Dermis microvascular lymphatic vessel endothelial cell (primary cell): ENCODE data around the gene TNRC6C. TPM values are rescaled to one million over a fixed set of nuclear protein-coding genes. Genes with fewer than 3 reads are reported as not detected.
"Not testable (repeated sequence)": the region's sequence is repeated elsewhere in the genome, so short reads cannot be mapped to it uniquely, and the experiment has no call there.

Experiments used
- DNase-seq, 2 donors: peaks; one replicate each; pipeline versions ENCODE4 v3.0.0 to v3.0.0-alpha.2; 2010; ENCODE audit warnings: low read depth in 2 of 2
- total RNA-seq: library from RNA; depleted of rRNA; stranded (reverse); fragments of >200 nt; gene quantifications from 2 replicates; pipeline ENCODE4 v1.2.1, GENCODE V29; 2014

TNRC6C gene
- total RNA-seq, 1 donor from 2014 or later = 5.5 TPM

DNA sequence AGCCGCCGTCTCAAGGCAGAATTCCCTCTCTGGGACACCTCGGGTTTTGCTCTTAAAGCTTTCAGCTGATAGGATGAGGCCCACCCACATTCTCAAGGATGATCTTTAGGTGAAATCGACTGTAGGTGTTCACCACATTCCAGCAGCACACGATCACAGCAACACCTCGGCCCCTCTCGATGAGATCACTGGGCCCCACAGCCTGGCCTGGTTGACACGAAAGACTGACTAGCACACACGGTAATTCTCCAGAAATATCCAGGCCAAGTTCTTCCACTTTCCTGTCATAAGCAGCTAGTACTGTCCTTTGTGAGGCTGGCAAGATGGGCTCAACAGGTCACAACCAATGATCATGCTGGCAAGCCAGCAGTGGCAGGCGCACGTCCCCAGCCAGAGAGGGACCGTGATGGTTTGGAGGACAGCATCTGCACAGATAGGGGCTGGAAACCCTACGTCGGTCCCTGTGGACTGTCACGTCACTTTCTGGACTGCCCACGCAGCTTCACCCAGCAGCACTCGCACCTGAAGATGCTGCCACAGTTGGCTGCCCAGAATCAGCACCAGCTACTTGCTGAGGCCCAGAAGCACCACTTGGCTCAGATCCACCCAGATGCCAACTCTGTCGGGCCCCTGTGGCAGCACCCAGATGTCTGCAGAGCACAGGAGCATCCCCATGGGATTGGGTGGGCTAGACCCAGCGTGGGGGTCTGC, 152.7 kb downstream of the TNRC6C start:
- DNase-seq = no peak

DNA sequence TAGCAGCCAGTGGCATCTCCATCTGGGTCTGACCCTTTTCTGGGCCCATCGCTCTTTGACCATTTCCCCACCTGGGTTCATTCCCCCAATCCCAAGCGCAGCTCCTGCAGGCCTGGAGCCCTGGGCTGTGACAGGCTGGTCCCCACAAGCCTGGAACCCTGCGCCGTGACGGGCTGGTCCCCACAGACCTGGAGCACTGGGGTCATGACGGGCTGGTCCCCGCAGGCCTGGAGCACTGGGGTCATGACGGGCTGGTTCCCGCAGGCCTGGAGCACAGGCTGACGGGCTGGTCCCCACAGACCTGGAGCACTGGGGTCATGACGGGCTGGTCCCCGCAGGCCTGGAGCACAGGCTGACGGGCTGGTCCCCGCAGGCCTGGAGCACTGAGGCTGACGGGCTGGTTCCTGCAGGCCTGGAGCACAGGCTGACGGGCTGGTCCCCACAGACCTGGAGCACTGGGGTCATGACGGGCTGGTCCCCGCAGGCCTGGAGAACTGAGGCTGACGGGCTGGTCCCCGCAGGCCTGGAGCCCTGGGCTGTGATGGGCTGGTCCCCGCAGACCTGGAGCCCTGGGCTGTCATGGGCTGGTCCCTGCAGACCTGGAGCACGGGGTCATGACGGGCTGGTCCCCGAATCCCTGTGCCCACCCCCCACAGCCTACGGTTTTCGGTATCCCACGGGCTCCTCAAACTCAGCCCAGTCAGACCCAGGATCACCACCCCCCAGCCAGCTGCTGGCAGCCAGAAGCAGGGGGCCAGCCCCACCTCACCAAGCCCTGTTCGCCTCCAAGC, 153.4 kb downstream of the TNRC6C start:
- DNase-seq = no peak

DNA sequence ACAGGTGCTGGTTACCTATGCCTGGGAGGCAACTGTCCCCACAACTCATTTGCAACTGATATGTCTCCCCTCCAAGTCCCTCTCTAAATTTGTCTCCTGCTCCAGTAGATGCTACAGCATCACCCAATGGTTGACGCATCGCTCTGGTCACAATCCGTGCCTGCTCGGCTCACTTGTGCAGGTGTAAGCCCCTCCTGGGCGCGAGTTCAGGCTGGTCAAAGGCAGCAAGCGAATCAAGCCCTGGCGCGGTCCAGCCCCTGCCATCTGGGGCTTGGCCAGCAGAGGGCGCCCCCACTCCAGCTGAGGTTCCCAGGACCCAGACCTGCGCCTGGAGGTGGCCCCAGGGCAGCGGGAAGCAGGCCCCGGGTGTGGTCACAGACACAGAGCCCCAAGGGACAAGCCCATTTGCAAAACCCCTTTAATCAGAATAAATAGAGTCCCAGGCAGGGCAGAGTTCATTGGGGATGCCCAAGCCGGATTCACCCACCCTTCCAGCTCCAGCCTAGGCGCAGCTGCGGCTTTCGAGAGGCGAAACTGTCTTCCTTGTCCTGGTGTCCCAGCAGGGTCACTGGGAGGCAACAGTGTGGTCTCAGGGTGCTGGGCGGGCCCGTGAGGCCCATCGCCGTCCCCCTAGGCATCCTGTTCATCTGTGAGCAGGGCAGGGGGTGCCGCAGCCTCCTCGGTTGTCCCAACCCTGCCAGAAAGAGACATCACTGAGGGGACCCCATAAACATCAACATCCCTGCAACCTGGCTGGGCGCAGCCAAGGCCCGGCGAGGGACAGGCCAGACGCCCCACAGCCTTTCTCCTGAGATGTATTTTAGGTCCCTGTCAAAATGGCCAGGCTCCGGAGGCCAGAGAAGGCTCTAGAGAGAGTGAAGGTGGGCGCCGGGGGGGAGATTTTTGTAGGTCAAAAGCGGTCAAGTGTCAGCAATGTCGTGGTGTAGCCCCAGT, 154.3 kb downstream of the TNRC6C start:
- DNase-seq = peak in 1 of 2 donors; percentile 52

GRCh38 chr17:78113804-78114785, 155.6 kb downstream of the TNRC6C start:
- DNase-seq = no peak

DNA sequence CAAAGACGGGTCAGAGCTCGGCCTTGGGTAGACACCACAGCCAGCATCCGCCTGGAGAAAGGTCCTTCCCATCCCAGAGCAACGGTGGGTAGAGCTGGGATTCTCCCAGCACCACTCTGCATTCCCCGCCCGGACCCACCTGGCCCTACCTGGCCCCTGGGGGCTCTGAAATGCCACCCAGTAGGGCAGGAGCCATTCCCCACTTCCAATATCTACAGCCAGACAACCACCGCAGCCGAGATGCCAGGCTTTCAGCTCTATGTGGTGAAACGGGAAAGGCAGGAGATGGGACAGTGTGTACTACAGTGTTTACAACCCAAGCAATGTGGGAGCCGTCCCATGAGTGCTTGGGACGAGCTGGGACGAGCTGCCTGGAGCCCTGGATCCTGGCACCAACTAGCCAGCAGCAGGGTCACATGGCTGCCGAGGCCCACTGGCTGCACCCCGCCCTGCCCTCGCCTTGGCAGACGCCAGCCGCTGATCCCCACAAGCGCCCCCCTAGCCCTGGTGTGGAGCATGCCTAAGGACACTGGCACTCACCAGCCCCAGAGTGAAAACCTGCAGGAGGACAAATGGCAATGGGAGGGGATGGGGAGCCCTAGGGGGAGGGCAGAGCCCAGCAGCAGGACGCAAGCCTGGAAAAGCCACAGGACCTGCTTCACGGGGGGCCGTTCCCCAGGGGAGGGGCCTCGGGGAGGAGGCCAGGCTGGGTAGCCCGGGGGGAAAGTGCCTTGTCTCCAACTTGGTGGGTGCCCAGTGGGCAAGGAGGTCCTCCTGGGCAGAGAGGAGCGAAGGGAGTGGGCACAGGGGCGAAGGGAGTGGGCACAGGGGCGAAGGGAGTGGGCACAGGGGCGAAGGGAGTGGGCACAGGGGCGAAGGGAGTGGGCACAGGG, 156.6 kb downstream of the TNRC6C start:
- DNase-seq = no peak

- DNase-seq = not testable (repeated sequence)
Measured at GRCh38 chr17:78115803-78116202, 157.3 kb downstream of the TNRC6C start.

DNA sequence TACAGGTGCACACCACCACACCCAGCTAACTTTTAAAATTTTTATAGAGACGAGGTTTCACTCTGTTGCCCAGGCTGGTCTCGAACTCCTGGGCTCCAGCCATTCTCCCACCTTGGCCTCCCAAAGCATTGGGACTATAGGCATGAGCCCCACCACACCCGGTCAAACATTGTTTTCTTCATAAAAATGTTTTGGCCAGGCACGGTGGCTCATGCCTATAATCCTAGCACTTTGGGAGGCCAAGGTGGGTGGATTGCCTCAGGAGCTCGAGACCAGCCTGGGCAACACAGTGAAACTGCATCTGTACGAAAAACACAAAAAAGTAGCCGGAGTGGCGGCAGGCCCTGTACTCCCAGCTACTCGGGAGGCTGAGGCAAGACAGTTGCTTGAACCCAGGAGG, 157.9 kb downstream of the TNRC6C start:
- no peak for DNase-seq

DNA sequence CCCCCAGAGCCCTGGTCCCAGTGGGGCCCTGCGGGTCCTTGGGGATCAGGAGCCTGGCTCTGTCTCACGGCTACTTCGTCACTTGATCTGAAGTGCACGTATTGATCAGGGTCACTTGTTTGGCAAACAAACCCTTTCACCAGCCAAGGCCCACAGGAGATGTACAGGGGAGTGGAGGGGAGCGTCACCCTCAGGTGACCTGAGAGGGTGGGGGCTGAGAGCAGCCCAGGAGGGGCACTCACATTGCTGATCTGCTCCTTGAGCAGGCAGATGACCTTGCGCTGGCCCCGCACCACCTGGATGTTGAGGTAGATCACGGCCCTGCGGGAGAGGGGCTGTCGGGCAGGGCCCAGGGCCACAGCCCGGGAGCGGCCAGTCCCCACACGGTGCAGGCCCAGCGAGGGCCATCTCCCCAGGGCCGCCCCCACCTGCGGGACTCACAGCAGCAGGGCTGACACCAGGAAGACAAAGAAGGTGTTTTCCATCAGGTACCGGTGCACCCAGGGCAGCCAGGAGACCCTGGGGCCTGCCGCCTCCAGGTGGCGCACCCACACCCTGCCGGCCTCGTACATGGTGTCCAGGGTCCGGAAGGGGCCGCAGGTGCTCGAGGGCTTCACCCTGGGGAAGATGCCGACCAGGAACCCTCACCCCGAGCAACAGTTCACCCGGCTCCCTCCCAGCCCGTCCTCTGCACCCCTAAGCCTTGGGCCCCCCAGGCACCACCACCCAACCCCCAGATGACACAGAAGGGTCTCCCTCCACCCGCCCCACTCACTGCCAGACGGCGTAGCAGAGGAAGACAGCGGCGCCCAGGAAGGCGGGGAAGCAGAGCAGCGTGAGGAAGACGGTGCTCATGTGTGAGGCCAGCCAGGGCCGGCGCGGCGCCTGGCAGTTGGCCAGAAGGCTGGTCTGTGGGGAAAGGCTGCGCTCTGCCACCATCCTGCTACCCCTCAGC, 158.8 kb downstream of the TNRC6C start:
- DNase-seq = no peak

GRCh38 chr17:78118801-78119241, 160.3 kb downstream of the TNRC6C start:
- DNase-seq = no peak

GRCh38 chr17:78120537-78120936, 162.0 kb downstream of the TNRC6C start:
- no peak for DNase-seq

DNA sequence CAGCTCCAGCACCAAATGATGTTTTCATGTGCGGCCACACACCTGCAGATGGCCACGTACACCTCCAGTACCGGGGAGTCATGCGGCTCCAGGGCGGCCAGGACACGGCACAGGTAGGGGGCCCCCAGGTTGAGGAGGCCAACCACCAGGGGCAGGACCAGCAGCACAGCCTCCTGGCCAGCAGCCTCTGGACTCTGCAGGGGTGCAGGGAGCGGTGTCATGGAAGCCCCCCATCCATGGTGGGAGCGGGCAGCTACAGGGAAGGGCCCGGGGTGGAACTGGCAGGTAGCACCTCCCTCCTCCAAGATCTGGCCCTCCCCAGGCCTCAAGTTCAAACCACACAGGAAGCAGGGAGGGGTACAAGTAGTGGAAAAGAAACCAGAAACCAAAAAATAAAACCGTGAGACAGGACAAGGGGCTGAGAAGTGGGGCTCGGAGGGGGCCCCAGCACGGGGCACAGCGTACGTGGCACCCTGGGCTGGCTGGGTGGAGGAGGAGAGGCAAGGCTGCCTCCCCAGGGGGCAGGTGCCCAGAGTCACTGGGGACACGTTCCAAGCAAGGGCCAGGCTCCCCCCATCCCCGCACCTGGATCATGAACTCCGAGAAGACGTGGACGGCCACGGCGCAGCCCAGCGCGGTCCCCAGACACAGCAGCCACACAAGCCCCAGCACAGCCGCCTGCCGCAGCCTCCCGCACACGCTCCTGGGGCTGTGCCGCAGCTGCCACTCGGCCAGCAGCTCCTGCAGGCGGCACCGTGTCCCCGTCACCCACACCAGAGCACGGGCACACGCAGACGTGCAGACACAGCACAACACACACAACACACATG, 162.7 kb downstream of the TNRC6C start:
- DNase-seq = no peak

- DNase-seq = no peak
Measured at GRCh38 chr17:78121801-78122215, 163.3 kb downstream of the TNRC6C start.

DNA sequence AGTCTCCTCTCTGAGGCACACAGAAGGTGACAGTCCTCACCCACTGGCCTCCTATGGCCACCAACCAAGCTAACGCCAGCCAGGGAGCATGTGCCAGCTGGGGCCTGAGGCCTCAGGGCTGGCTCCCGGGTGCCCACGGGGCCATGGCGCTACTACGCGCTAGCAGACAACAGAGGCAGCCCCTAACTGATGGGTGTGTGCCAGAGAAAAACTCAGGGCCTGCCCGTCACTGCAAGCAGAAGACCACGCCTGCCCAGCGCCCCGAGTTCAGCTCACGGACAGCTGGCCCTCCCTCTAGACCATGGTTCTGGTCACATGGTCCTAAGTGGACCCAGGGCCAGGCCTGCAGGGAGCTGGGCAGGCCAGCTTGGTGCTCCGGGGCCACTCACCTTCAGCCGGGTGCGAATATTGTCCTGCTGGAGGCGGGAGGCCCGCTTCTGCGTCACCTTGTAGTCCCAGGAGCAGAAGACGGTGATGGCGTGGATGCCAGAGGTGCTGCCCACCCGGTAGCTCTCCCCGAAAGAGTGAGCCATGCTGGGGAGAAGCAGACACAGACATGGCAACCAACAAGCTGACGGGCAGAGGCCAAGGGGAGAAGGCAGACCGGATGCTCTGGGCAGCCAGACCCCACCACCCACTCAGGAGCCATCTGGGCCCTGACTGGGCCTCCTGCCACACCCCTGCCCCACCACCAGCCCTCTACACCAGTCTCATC, 163.9 kb downstream of the TNRC6C start:
- DNase-seq = no peak

- no peak for DNase-seq
Measured at GRCh38 chr17:78122931-78123249, 164.4 kb downstream of the TNRC6C start.

DNA sequence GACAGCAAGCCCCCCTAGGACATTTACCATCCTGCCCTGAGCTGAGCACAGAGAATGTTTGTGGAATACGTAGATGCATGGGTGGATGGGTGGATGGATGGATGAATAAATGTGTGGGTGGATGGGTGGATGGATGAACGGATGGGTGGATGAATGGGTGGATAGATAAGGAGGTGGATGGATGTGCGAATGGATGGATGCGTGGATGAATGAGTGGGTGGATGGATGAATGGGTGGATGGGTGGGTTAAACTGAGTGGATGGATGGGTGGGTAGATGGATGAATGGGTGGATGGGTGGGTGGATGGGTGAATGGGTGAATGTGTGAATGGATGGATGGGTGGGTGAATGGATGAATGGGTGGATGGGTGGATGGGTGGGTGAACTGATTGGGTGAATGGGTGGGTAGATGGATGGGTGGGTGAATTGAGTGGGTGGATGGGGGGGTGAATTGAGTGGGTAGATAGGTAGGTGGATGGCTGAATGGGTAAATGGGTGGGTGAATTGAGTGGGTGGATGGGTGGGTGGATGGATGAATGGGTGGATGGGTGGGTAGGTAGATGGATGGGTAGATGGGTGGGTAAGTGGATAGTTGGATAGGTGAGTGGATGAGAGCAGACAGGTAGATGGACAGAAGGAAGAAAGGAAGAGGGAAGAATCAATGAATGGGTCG, 164.9 kb downstream of the TNRC6C start:
- DNase-seq = no peak

DNA sequence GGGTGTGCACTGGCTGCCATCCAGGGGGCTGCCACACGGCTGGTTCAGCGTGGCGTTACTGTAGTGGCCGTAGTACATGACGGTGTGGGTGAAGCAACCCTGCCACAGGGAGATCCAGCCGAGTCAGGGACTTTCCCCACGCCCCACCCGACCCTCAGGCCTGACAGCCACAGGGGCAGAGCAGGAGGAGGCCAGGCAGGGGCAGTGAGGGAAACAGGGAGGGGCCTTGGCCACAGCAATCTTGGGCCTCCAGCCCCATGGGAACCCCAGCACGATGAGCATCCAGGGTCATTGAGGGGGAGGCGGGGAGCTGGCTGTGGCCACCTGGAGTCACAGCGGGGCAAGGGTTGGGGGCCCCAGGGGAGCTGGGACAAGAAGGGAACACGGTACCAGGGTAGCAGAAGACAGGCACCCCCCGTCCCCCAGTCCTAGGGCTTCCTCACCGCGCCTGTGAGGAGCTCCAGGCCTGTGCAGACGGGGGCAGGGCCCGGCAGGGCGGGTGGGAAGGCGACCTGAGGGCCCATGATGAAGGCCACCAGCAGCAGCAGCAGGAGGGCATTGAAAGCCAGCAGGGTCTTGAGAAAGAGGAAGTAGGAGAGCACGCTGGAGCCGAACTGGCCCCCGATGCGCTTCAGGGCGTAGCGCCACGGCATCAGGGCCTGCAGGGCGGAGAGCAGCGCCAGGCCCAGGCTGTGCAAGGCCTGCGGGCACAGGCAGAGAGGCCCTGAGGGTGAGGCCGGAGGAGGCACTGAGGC, 165.8 kb downstream of the TNRC6C start:
- no peak for DNase-seq
